Measurements from ENCODE around the gene PEAR1.
A peak's percentile ranks its signal among the peaks of the same experiment; 100 is the strongest.

PEAR1 gene

GRCh38 chr1:156884560-156885184, 8.8 kb upstream of the PEAR1 start:
- DNase-seq = no peak

- DNase-seq = no peak
These were observed 8.2 kb upstream of the PEAR1 start for GRCh38 chr1:156885314-156885713.

- no peak for DNase-seq
These were observed 7.6 kb upstream of the PEAR1 start for GRCh38 chr1:156885880-156886355.

- no peak for DNase-seq
These were observed 6.8 kb upstream of the PEAR1 start for GRCh38 chr1:156886583-156887281.

- DNase-seq = no peak
These were observed 6.2 kb upstream of the PEAR1 start for GRCh38 chr1:156887317-156887716.

- no peak for DNase-seq
These were observed 5.8 kb upstream of the PEAR1 start for GRCh38 chr1:156887734-156888133.

GRCh38 chr1:156889802-156890580, 3.5 kb upstream of the PEAR1 start:
- DNase-seq = peak; percentile 83

GRCh38 chr1:156892190-156893047, 1.1 kb upstream of the PEAR1 start:
- DNase-seq = peak; percentile 94

GRCh38 chr1:156894001-156894400, 483 bp downstream of the PEAR1 start:
- no peak for DNase-seq

- no peak for DNase-seq
These were observed 1.4 kb downstream of the PEAR1 start for GRCh38 chr1:156894711-156895454.

- DNase-seq = no peak
These were observed 1.9 kb downstream of the PEAR1 start for GRCh38 chr1:156895455-156895812.

GRCh38 chr1:156895927-156896326, 2.4 kb downstream of the PEAR1 start:
- no peak for DNase-seq

GRCh38 chr1:156896490-156897033, 3.0 kb downstream of the PEAR1 start:
- no peak for DNase-seq

GRCh38 chr1:156897078-156897825, 3.7 kb downstream of the PEAR1 start:
- no peak for DNase-seq

- DNase-seq = no peak
These were observed 4.6 kb downstream of the PEAR1 start for GRCh38 chr1:156898161-156898566.

- no peak for DNase-seq
These were observed 5.6 kb downstream of the PEAR1 start for GRCh38 chr1:156898971-156899664.

- DNase-seq = no peak
These were observed 6.6 kb downstream of the PEAR1 start for GRCh38 chr1:156899956-156900718.

- no peak for DNase-seq
These were observed 7.5 kb downstream of the PEAR1 start for GRCh38 chr1:156900896-156901589.

GRCh38 chr1:156901590-156901900, 8.0 kb downstream of the PEAR1 start:
- DNase-seq = no peak
